MM.1S (cell line): ENCODE measurements around the gene CLMP.
A peak's percentile ranks its signal among the peaks of the same experiment; 100 is the strongest.

Source experiments
- DNase-seq: peaks from one replicate; pipeline ENCODE4 v3.0.0-alpha.2; 2015
- H2AFZ ChIP-seq: fragments of 300-600 bp; sonication (generic); 2 replicates; pipeline ENCODE4 v1.6.0; 2016; ENCODE audit warnings: antibody characterized with exemption, low read length
- H3F3A ChIP-seq: fragments of 300-600 bp; sonication (generic); 2 replicates; pipeline ENCODE4 v1.6.1; 2016; ENCODE audit warnings: mild to moderate bottlenecking, antibody characterized with exemption, low read length, moderate library complexity, mixed read lengths; ENCODE audit not compliant: insufficient read depth
- H3K27ac ChIP-seq: fragments of 300-600 bp; sonication (generic); 2 replicates; pipeline ENCODE4 v1.5.1; 2016; ENCODE audit warnings: mild to moderate bottlenecking, low read length
- H3K27me3 ChIP-seq: fragments of 300-600 bp; sonication (generic); replicated peaks from 2 replicates; pipeline ENCODE4 v1.6.0; 2016; ENCODE audit warnings: low read length; ENCODE audit not compliant: insufficient read depth
- H3K36me3 ChIP-seq: fragments of 300-600 bp; sonication (generic); replicated peaks from 2 replicates; pipeline ENCODE4 v1.6.1; 2016; ENCODE audit warnings: mild to moderate bottlenecking, low read length, mixed read lengths; ENCODE audit not compliant: insufficient read depth
- H3K4me1 ChIP-seq: fragments of 300-600 bp; sonication (generic); 2 replicates; pipeline ENCODE4 v1.6.1; 2016; ENCODE audit warnings: low read length, mixed read lengths
- H3K4me2 ChIP-seq: fragments of 300-600 bp; sonication (generic); 2 replicates; pipeline ENCODE4 v1.6.0; 2016; ENCODE audit warnings: low read depth, low read length
- H3K4me3 ChIP-seq: fragments of 300-600 bp; sonication (generic); 2 replicates; pipeline ENCODE4 v1.5.1; 2016; ENCODE audit warnings: low read length, mixed read lengths
- H3K79me2 ChIP-seq: fragments of 300-600 bp; sonication (generic); 2 replicates; pipeline ENCODE4 v1.6.1; 2016; ENCODE audit warnings: mixed run types, low read length, mixed read lengths
- H3K9ac ChIP-seq: fragments of 300-600 bp; sonication (generic); 2 replicates; pipeline ENCODE4 v1.6.1; 2016; ENCODE audit warnings: low read length, mixed read lengths
- H3K9me2 ChIP-seq: fragments of 300-600 bp; sonication (generic); replicated peaks from 2 replicates; pipeline ENCODE4 v1.6.1; 2016; ENCODE audit warnings: mild to moderate bottlenecking, low read length, mixed read lengths; ENCODE audit not compliant: insufficient read depth
- H3K9me3 ChIP-seq: fragments of 300-600 bp; sonication (generic); replicated peaks from 2 replicates; pipeline ENCODE4 v1.6.1; 2016; ENCODE audit warnings: mild to moderate bottlenecking, low read length, mixed read lengths; ENCODE audit not compliant: insufficient read depth
- H4K20me1 ChIP-seq: fragments of 300-600 bp; sonication (generic); 2 replicates; pipeline ENCODE4 v1.6.1; 2016; ENCODE audit warnings: mild to moderate bottlenecking, low read length, moderate library complexity, mixed read lengths; ENCODE audit not compliant: insufficient read depth
- EZH2 ChIP-seq: fragments of 300-600 bp; sonication (generic); optimal IDR thresholded peaks from 2 replicates; pipeline ENCODE3; 2017; ENCODE audit warnings: low read depth, mild to moderate bottlenecking, antibody characterized with exemption, low read length, mixed read lengths
- EZH2phosphoT487 ChIP-seq: fragments of 300-600 bp; sonication (generic); IDR thresholded peaks from 2 replicates; pipeline ENCODE4 v1.6.1; 2018; ENCODE audit warnings: antibody characterized with exemption, low read length
- TF ChIP-seq, protein P1 (sequence below): fragments of 300-600 bp; sonication (generic); IDR thresholded peaks from 2 replicates; pipeline ENCODE4 v1.5.1; 2016; ENCODE audit warnings: antibody characterized with exemption, low read length, mixed read lengths

The CLMP gene

DNA sequence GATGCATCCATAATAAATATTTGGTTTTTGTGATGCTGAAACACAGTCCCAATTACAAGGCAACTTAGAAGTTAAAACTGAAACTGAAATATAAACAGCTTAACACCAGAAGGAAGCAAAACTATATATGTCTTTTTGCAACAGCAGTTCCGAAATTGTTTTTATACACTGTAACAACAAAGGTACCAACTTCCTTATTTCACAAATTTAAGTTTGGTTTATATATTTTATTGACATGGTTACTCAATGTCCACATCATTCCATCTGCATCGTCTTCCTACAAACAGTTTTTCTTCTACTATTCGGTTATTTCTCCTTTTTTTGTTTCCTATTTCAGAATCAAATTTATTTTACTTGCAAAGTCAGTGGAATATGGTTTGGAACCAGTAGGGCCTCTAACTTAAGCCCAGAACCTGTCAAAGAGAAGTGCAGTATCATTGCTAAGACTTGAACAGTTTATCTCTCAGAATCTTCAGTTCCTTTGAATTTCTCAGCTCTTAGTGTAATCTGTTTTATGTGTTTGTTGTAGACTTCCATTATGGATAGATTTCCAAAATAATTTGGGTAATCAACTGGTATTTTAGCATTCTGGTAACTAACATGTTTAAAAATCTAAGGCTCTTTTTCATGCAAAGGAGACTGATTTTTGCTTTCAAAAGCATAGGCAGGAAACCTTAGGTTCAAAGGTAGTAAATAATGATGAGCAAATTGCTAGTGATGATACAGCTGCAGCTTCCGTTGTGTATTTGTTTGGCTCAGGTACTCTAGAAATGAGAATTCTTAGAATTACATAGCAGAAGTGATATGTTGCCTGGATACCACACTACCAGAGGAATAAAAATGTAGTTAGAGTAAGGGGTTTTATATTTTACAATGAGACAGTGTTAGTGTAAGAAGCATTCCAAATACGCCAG is 124.9 kb downstream of the CLMP start:
- peak overlapping the region; percentile 96 for H3K4me2 ChIP-seq
- 0 out of 2 replicates have a peak overlapping the region, but pooled peaks have one; percentile 10 for H2AFZ ChIP-seq
- H3K27me3 ChIP-seq = no peaks in the 10 kb centered on the region
- TF ChIP-seq, protein P1, sequence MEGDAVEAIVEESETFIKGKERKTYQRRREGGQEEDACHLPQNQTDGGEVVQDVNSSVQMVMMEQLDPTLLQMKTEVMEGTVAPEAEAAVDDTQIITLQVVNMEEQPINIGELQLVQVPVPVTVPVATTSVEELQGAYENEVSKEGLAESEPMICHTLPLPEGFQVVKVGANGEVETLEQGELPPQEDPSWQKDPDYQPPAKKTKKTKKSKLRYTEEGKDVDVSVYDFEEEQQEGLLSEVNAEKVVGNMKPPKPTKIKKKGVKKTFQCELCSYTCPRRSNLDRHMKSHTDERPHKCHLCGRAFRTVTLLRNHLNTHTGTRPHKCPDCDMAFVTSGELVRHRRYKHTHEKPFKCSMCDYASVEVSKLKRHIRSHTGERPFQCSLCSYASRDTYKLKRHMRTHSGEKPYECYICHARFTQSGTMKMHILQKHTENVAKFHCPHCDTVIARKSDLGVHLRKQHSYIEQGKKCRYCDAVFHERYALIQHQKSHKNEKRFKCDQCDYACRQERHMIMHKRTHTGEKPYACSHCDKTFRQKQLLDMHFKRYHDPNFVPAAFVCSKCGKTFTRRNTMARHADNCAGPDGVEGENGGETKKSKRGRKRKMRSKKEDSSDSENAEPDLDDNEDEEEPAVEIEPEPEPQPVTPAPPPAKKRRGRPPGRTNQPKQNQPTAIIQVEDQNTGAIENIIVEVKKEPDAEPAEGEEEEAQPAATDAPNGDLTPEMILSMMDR = no peak
- TF ChIP-seq EZH2phosphoT487 (no peak), EZH2 (no peak)
- H3K36me3 ChIP-seq = no peaks in the 10 kb centered on the region
- peaks cover 26% of the 10 kb centered on the region for H3F3A ChIP-seq
- no peaks in the 10 kb centered on the region for H3K9me3 ChIP-seq
- DNase-seq = peak; percentile 55
- peak overlapping the region; percentile 93 for H3K27ac ChIP-seq
- H3K9me2 ChIP-seq = no peaks in the 10 kb centered on the region
- peaks cover 37% of the 10 kb centered on the region for H3K79me2 ChIP-seq
- no peaks in the 10 kb centered on the region for H4K20me1 ChIP-seq
- H3K9ac ChIP-seq = peak overlapping the region; percentile 81
- H3K4me3 ChIP-seq = peak overlapping the region; percentile 66
- H3K4me1 ChIP-seq = peaks cover 19% of the 10 kb centered on the region

DNA sequence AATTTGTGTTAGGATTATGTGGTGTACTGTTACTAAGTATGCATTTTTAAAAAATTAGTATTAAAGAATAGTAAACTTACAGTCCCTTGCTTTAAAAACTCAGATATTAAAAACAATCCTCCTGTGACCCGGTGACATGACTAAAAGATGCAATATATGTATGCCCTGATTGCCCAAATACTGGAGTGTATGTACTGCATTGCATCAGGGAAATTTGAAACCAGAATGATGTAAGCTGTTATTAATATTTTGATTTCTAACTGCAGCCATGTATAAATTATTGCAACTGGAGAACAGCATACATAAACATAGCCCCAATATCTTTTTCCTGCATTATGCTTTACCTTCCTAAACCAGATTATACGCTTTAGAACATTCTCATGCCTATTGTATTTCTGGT is 129.4 kb downstream of the CLMP start:
- H3K9me2 ChIP-seq = no peaks in the 10 kb centered on the region
- H4K20me1 ChIP-seq = peaks cover 12% of the 10 kb centered on the region
- no peak overlapping the region for H2AFZ ChIP-seq
- no peak for DNase-seq
- H3K9me3 ChIP-seq = no peaks in the 10 kb centered on the region
- TF ChIP-seq EZH2 = no peak
- no peak for TF ChIP-seq EZH2phosphoT487
- TF ChIP-seq, protein P1 = no peak
- peaks cover 70% of the 10 kb centered on the region for H3K79me2 ChIP-seq
- H3K27ac ChIP-seq = no peak overlapping the region
- peaks cover 15% of the 10 kb centered on the region for H3K4me1 ChIP-seq
- H3K4me2 ChIP-seq = no peak overlapping the region
- H3F3A ChIP-seq = peaks cover 39% of the 10 kb centered on the region
- no peak overlapping the region for H3K9ac ChIP-seq
- H3K27me3 ChIP-seq = no peaks in the 10 kb centered on the region
- peaks cover 6% of the 10 kb centered on the region; the same call in 1 of the 2 replicates for H3K36me3 ChIP-seq
- no peak overlapping the region for H3K4me3 ChIP-seq

DNA sequence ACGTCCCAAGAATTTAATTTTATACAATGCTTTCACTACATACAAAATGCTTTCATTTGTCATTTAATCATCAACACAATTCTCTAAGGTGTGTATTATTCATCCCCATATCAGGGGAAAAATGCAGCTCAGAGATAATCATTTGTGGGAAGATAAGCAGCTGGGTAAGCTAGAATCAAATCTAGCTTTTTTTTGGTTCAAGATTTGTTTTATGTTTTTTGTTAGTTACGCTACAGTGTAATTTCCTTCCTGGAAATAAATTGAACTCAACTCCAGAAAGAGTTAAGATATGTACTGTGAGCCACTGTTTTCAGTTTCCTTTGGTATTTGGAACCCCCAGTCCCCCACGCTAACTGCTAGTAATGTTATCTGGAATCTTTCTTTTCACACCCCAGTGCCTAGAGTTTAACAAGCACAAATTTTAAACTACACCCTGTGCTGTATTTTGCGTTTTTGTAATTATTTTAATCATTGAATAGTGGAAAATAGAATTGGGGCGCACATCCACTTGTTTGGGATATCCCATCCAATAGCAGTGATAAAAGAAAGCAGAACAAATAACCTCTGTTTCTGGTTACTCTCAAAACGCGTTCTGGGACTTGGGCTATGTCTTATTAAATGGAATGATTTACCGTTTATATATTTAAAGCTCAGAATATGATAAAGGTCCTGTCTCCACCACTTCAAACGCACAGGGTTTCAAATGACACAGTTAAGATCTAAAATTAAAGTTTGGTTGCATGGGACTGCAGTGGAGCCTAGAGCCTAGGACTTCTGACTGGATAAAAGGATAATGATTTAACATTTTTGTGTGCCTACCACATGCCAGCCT is 131.0 kb downstream of the CLMP start:
- Histone ChIP-seq H3F3A (peaks cover 40% of the 10 kb centered on the region), H3K4me3 (peak overlapping the region; percentile 81)
- no peak for DNase-seq

More for the DNA sequence above, 131.0 kb downstream of the CLMP start:
- Histone ChIP-seq H4K20me1 (peaks cover 28% of the 10 kb centered on the region), H3K79me2 (peaks cover 74% of the 10 kb centered on the region), H3K9me2 (no peaks in the 10 kb centered on the region), H2AFZ (no peak overlapping the region), H3K4me1 (peaks cover 10% of the 10 kb centered on the region), H3K36me3 (peaks cover 18% of the 10 kb centered on the region; the same call in 1 of the 2 replicates), H3K9ac (peak overlapping the region; percentile 100), H3K27me3 (no peaks in the 10 kb centered on the region), H3K9me3 (no peaks in the 10 kb centered on the region), H3K27ac (peak overlapping the region; percentile 99), H3K4me2 (peak overlapping the region; percentile 82)
- TF ChIP-seq, protein P1 = no peak
- TF ChIP-seq EZH2phosphoT487 (no peak), EZH2 (no peak)
